Heart left ventricle (tissue), 16 donors: ENCODE data around the gene PIANP. TPM values are rescaled to one million over a fixed set of nuclear protein-coding genes. Genes with fewer than 3 reads are reported as not detected.
"Not testable (repeated sequence)": the region's sequence is repeated elsewhere in the genome, so short reads cannot be mapped to it uniquely, and the experiment has no call there.

Experiments used
- ATAC-seq, 4 donors: fragments of 200-7000 bp; cut with Tn5 transposase; one replicate each; pipeline ENCODE4 v1.9.1; 2020 to 2022; ENCODE audit warnings: moderate library complexity in 4 of 4, mild to moderate bottlenecking in 3 of 4, moderate number of reproducible peaks in 1 of 4
- DNase-seq, 5 donors: peaks; one replicate each; pipeline ENCODE4 v3.0.0-alpha.2; 2020
- H3K27ac ChIP-seq, 12 donors: fragments of 200-600 bp; sonication (generic) in 4 of 12; one replicate each; pipeline versions ENCODE4 v1.5.0 to v1.8.0; 2016 to 2022; ENCODE audit warnings: mild to moderate bottlenecking in 2 of 12
- H3K27me3 ChIP-seq, 9 donors: fragments of 200-600 bp; sonication (generic) in 2 of 9; one replicate each; pipeline versions ENCODE4 v1.5.1 to v1.8.0; 2016 to 2022; ENCODE audit warnings: mild to moderate bottlenecking in 3 of 9
- H3K36me3 ChIP-seq, 9 donors: fragments of 200-600 bp; sonication (generic) in 2 of 9; one replicate each; pipeline versions ENCODE4 v1.5.0 to v1.8.0; 2018 to 2022; ENCODE audit warnings: mild to moderate bottlenecking in 2 of 9
- H3K4me1 ChIP-seq, 12 donors: fragments of 200-600 bp; sonication (generic) in 4 of 12; one replicate each; pipeline versions ENCODE4 v1.5.0 to v1.8.0; 2016 to 2022; ENCODE audit warnings: mild to moderate bottlenecking in 3 of 12
- H3K4me3 ChIP-seq, 12 donors: fragments of 200-600 bp; sonication (generic) in 4 of 12; one replicate each; pipeline versions ENCODE4 v1.5.0 to v1.8.0; 2017 to 2022; ENCODE audit warnings: mild to moderate bottlenecking in 9 of 12, moderate library complexity in 4 of 12
- H3K9me3 ChIP-seq, 12 donors: fragments of 200-600 bp; sonication (generic) in 4 of 12; one replicate each; pipeline versions ENCODE4 v1.5.0 to v1.8.0; 2016 to 2022; ENCODE audit warnings: mild to moderate bottlenecking in 1 of 12
- CTCF ChIP-seq, 12 donors: fragments of 200-600 bp; sonication (generic) in 4 of 12; IDR thresholded peaks; one replicate each; pipeline versions ENCODE4 v1.5.0 to v1.8.0; 2018 to 2022; ENCODE audit warnings: antibody characterized with exemption in 12 of 12, mild to moderate bottlenecking in 5 of 12
- POLR2A ChIP-seq, 2 donors: fragments of 450-650 bp; IDR thresholded peaks; one replicate each; pipeline ENCODE4 v1.6.1; 2017; ENCODE audit warnings: antibody characterized with exemption in 2 of 2, mild to moderate bottlenecking in 2 of 2, moderate library complexity in 2 of 2
- WGBS, 4 donors: extraction: QIAGEN DNeasy Blood & Tissue Kit in 2 of 4; methylation state at CpG; one replicate each; pipeline versions ENCODE4 v1.1.5 to v1.1.7; 2013 to 2018; 5-methylcytosine and 5-hydroxymethylcytosine counted together
- intact Hi-C, 10 donors: fragments of 100-400 bp; cut with DNase I; formaldehyde crosslinking; loops; one replicate each; pipeline versions ENCODE4 v1.11.1 to v1.14.2; 2022
- polyA plus RNA-seq, 2 donors: library from polyadenylated mRNA; stranded (reverse); fragments of 200-250 nt; gene quantifications; one replicate each; pipeline ENCODE4 v1.2.3, GENCODE V29; 2013
- total RNA-seq, 9 donors: library from RNA; depleted of rRNA in 2 of 9; stranded (reverse); fragments of >200 nt in 2 of 9; fragmentation: NEBNext Ultra II Directional in 3 of 9; extraction: Animal tissue kit (Norgen Biotek cat#: 25700) in 3 of 9; gene quantifications; one replicate each; pipeline versions ENCODE4 v1.1.0 to v1.2.4, GENCODE V29; 2016 to 2023
- donor health status: ischemic (EF 13 %, LVEDD 7.1; RV severe dilation, severe dysfunction).
- donor health status: healthy with polysubstance abuse.
- donor health status: DM: no; HTN: yes; CAD: no.
- donor health status: DM: no; HTN: no; CAD: no.
- donor health status: ischemic (EF 25% LVEDD 6.9; RV normal size, moderate dysfunction).
- donor health status: ischemic (EF 25% LVEDD 5.7; RV mildly dilated, moderate dysfunction).
- donor health status: healthy.
- donor health status: DM: yes; HTN: yes; CAD: no.
- donor health status: ischemic (EF 35%, LVEDD 5.7; RV mildly dilated, moderate dysfunction).
- donor health status: nonischemic (EF 11% LVEDD 7.7; RV severe dilation, severe dysfunction).
- donor health status: DM: yes; HTN: yes; CAD: no.
- donor health status: PGD.
- donor health status: ischemic (EF 29% LVEDD 5.4; RV normal size, mild dysfunction).
- donor health status: nonischemic (EF 23%, LVEDD 6.1; RV moderate dilation, normal function).

Gene PIANP
- total and polyA plus RNA-seq, 11 donors = 0.11 to 0.32 (median 0.22) TPM; not detected in 6

DNA sequence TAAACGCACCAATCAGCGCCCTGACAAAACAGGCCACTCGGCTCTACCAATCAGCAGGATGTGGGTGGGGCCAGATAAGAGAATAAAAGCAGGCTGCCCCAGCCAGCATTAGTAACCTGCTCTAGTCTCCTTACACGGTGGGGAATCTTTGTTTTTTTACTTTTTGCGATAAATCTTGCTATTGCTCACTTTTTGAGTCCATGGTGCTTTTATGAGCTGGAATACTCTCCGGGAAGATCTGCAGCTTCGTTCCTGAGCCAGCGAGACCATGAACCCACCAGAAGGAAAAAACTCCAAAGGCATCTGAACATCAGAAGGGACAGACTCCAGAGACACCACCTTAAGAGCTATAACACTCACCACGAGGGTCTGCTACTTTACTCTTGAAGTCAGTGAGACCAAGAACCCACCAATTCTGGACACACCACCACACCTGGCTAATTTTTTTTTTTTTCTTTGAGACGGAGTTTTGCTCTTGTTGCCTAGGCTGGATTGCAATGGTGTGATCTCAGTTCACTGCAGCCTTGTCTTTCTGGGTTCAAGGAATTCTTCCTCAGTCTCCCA is 16.3 kb upstream of the PIANP start:
- Histone ChIP-seq H3K36me3 (no peaks in the 10 kb centered on the region), H3K4me3 (no peak overlapping the region), H3K27ac (no peak overlapping the region), H3K4me1 (no peaks in the 10 kb centered on the region), H3K9me3 (no peaks in the 10 kb centered on the region), H3K27me3 (peaks cover 0 to 17% (median 0%) of the 10 kb centered on the region in 9 donors)
- WGBS, 4 donors = 59 to 77% (median 73%) methylated on average over 8 to 10 of the region's 10 CpGs
- DNase-seq (no peak), ATAC-seq (no peak)
- intact Hi-C loops = no loop called here
- TF ChIP-seq POLR2A (IDR thresholded peaks at IDR 0.05) = no peak
- TF ChIP-seq CTCF (IDR thresholded peaks at IDR 0.05) = no peak

- H3K4me3 ChIP-seq, ATAC-seq, H3K4me1 ChIP-seq, H3K9me3 ChIP-seq, DNase-seq, H3K27ac ChIP-seq, H3K36me3 ChIP-seq, intact Hi-C loops: not testable (repeated sequence)
- peaks cover 0 to 17% (median 0%) of the 10 kb centered on the region in 9 donors for H3K27me3 ChIP-seq
- 88 to 100% (median 92%) methylated on average over 3 to 34 of the region's 41 CpGs for WGBS, 4 donors
Measured at GRCh38 chr12:6716031-6716873, 15.6 kb upstream of the PIANP start.

- no peaks in the 10 kb centered on the region for H3K36me3 ChIP-seq
- H3K9me3 ChIP-seq = no peaks in the 10 kb centered on the region
- no peak overlapping the region for H3K4me3 ChIP-seq
- no peak for ATAC-seq
- TF ChIP-seq CTCF (IDR thresholded peaks at IDR 0.05) = no peak
- no peak for TF ChIP-seq POLR2A (IDR thresholded peaks at IDR 0.05)
- intact Hi-C loops = no loop called here
- 85 to 88% (median 87%) methylated on average over 16 of the region's 16 CpGs for WGBS, 4 donors
- no peak for DNase-seq
- no peaks in the 10 kb centered on the region for H3K4me1 ChIP-seq
- H3K27me3 ChIP-seq = peaks cover 0 to 45% (median 20%) of the 10 kb centered on the region in 9 donors
- no peak overlapping the region for H3K27ac ChIP-seq
Measured at GRCh38 chr12:6708960-6709394, 8.4 kb upstream of the PIANP start.

DNA sequence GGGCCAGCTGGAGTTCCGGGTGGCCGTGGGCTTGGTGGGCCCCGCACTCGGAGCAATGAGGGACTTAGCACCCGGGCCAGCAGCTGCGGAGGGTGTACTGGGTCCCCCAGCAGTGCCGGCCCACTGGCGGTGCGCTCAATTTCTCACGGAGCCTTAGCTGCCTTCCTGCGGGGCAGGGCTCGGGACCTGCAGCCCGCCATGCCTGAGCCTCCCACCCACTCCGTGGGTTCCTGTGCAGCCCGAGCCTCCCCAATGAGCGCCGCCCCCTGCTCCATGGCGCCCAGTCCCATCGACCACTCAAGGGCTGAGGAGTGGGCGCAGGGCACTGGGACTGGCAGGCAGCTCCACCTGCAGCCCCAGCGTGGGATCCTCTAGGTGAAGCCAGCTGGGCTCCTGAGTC is 7.7 kb upstream of the PIANP start:
- H3K27ac ChIP-seq, ATAC-seq, H3K4me1 ChIP-seq, H3K9me3 ChIP-seq, H3K4me3 ChIP-seq, H3K36me3 ChIP-seq, DNase-seq, intact Hi-C loops: not testable (repeated sequence)
- H3K27me3 ChIP-seq = peaks cover 0 to 47% (median 23%) of the 10 kb centered on the region in 9 donors
- 92 to 100% (median 95%) methylated on average over 4 to 21 of the region's 21 CpGs for WGBS, 4 donors

DNA sequence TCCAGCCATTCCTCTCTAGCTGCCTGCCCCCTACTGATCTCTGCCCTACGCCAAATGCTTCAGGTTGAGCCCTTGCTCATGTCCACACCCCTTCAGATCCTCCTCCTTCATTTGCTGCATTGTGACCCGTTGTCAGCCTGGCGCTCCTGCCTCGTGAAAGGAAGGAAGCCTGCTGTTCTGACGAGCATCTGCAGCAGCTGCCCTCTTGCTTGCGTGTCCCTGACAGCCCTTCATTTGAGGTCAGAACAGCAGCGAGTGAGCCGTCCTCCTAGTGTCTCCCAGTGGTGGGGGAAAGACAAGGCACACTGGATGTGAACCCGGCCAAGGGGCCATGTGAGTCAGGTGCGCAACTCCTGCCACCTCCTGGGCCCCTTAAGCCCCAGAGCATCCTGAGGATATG is 3.0 kb upstream of the PIANP start:
- ATAC-seq (no peak), DNase-seq (no peak)
- peaks cover 26 to 92% (median 65%) of the 10 kb centered on the region in 9 donors for H3K27me3 ChIP-seq
- no peak overlapping the region for H3K27ac ChIP-seq
- no peak for TF ChIP-seq POLR2A (IDR thresholded peaks at IDR 0.05)
- TF ChIP-seq CTCF (IDR thresholded peaks at IDR 0.05) = no peak
- H3K4me3 ChIP-seq = no peak overlapping the region
- no peaks in the 10 kb centered on the region for H3K9me3 ChIP-seq
- intact Hi-C loops = no loop called here
- peaks cover 0 to 15% (median 8%) of the 10 kb centered on the region in 12 donors for H3K4me1 ChIP-seq
- WGBS, 4 donors = 7 to 12% (median 10%) methylated on average over 9 to 10 of the region's 10 CpGs
- no peaks in the 10 kb centered on the region for H3K36me3 ChIP-seq
